H9 (cell line): ENCODE measurements around the gene HECW1. TPM values are rescaled to one million over a fixed set of nuclear protein-coding genes. Genes with fewer than 3 reads are reported as not detected.

Source experiments
- DNase-seq: peaks from one replicate; pipeline ENCODE4 v3.0.0-alpha.2; 2017
- H2AFZ ChIP-seq: one replicate; pipeline ENCODE4 v1.6.1; 2013; ENCODE audit warnings: mild to moderate bottlenecking, low read length, control low read depth, moderate library complexity
- H2AK5ac ChIP-seq: 2 replicates; pipeline ENCODE4 v1.6.1; 2013; ENCODE audit warnings: low read length, control low read depth, mixed read lengths; ENCODE audit not compliant: insufficient read length
- H2BK120ac ChIP-seq: one replicate; pipeline ENCODE4 v1.6.1; 2013; ENCODE audit warnings: low read depth, mild to moderate bottlenecking, low read length, control low read depth, inconsistent platforms; ENCODE audit not compliant: poor library complexity, severe bottlenecking
- H2BK12ac ChIP-seq: 2 replicates; pipeline ENCODE4 v1.6.1; 2013; ENCODE audit warnings: low read length, control low read depth, mixed read lengths, low read depth; ENCODE audit not compliant: insufficient read length
- H2BK15ac ChIP-seq: 2 replicates; pipeline ENCODE4 v1.6.1; 2013; ENCODE audit warnings: low read depth, low read length, control low read depth
- H2BK20ac ChIP-seq: one replicate; pipeline ENCODE4 v1.6.1; 2013; ENCODE audit warnings: low read depth, mild to moderate bottlenecking, low read length, control low read depth, inconsistent platforms; ENCODE audit not compliant: poor library complexity, severe bottlenecking
- H2BK5ac ChIP-seq: 2 replicates; pipeline ENCODE4 v1.6.1; 2013; ENCODE audit warnings: low read length, control low read depth, mixed read lengths; ENCODE audit not compliant: insufficient read length
- H3K14ac ChIP-seq: 2 replicates; pipeline ENCODE4 v1.6.1; 2013; ENCODE audit warnings: low read length, control low read depth; ENCODE audit not compliant: insufficient read depth
- H3K18ac ChIP-seq: 2 replicates; pipeline ENCODE4 v1.6.1; 2013; ENCODE audit warnings: low read depth, mild to moderate bottlenecking, mixed read lengths, low read length, control low read depth; ENCODE audit not compliant: insufficient read length
- H3K23ac ChIP-seq: 2 replicates; pipeline ENCODE4 v1.6.1; 2013; ENCODE audit warnings: low read length, control low read depth, mixed read lengths, low read depth; ENCODE audit not compliant: insufficient read length
- H3K23me2 ChIP-seq: 2 replicates; pipeline ENCODE4 v1.6.1; 2013; ENCODE audit warnings: low read depth, mild to moderate bottlenecking, mixed read lengths, low read length, control low read depth; ENCODE audit not compliant: insufficient read length, poor library complexity, severe bottlenecking
- H3K27ac ChIP-seq: 2 replicates; pipeline ENCODE4 v1.5.1; 2013; ENCODE audit warnings: low read length, control low read depth, mixed read lengths, low read depth; ENCODE audit not compliant: insufficient read length
- H3K27me3 ChIP-seq: 2 replicates; pipeline ENCODE4 v1.6.1; 2013; ENCODE audit warnings: low read length, control low read depth, inconsistent platforms; ENCODE audit not compliant: insufficient read depth
- H3K4ac ChIP-seq: 2 replicates; pipeline ENCODE4 v1.6.1; 2013; ENCODE audit warnings: low read depth, mild to moderate bottlenecking, control low read depth, inconsistent platforms, low read length, moderate library complexity
- H3K4me1 ChIP-seq: 2 replicates; pipeline ENCODE4 v1.6.1; 2013; ENCODE audit warnings: low read length, control low read depth, inconsistent platforms; ENCODE audit not compliant: insufficient read depth
- H3K4me2 ChIP-seq: 2 replicates; pipeline ENCODE4 v1.6.1; 2013; ENCODE audit warnings: low read length, control low read depth, mixed read lengths; ENCODE audit not compliant: insufficient read length, insufficient read depth
- H3K56ac ChIP-seq: 2 replicates; pipeline ENCODE4 v1.6.1; 2013; ENCODE audit warnings: low read depth, mild to moderate bottlenecking, mixed read lengths, low read length, control low read depth; ENCODE audit not compliant: insufficient read length
- H3K79me1 ChIP-seq: 2 replicates; pipeline ENCODE4 v1.6.1; 2013; ENCODE audit warnings: low read depth, mild to moderate bottlenecking, moderate library complexity, low read length, control low read depth, inconsistent platforms; ENCODE audit not compliant: insufficient read depth, poor library complexity, severe bottlenecking
- H3K79me2 ChIP-seq: 2 replicates; pipeline ENCODE4 v1.6.1; 2013; ENCODE audit warnings: low read length, control low read depth, inconsistent platforms; ENCODE audit not compliant: insufficient read depth
- H3K9ac ChIP-seq: 2 replicates; pipeline ENCODE4 v1.6.1; 2013; ENCODE audit warnings: low read length, control low read depth, mixed read lengths; ENCODE audit not compliant: insufficient read length; ENCODE audit errors: extremely low read depth
- H3K9me3 ChIP-seq: one replicate; pipeline ENCODE4 v1.6.1; 2013; ENCODE audit warnings: low read depth, low read length, inconsistent platforms; ENCODE audit not compliant: control insufficient read depth
- H3T11ph ChIP-seq: one replicate; pipeline ENCODE4 v1.6.1; 2013; ENCODE audit warnings: mild to moderate bottlenecking, low read length, control low read depth, inconsistent platforms
- H4K20me1 ChIP-seq: one replicate; pipeline ENCODE4 v1.6.1; 2013; ENCODE audit not compliant: control insufficient read depth, insufficient read length, insufficient read depth
- H4K5ac ChIP-seq: 2 replicates; pipeline ENCODE4 v1.6.1; 2013; ENCODE audit warnings: low read depth, mild to moderate bottlenecking, mixed read lengths, low read length, control low read depth; ENCODE audit not compliant: insufficient read length
- H4K8ac ChIP-seq: replicated peaks from 2 replicates; pipeline ENCODE4 v1.6.1; 2013; ENCODE audit warnings: low read length, control low read depth, mixed read lengths, low read depth; ENCODE audit not compliant: insufficient read length
- H4K91ac ChIP-seq: 2 replicates; pipeline ENCODE4 v1.6.1; 2013; ENCODE audit warnings: low read depth, mild to moderate bottlenecking, moderate library complexity, mixed read lengths, low read length, control low read depth; ENCODE audit not compliant: insufficient read length
- H3K27ac Mint-ChIP-seq, 3 experiments: 2 replicates in 2 of 3; 3 replicates in 1 of 3; pipeline ENCODE4 v1.8.0; 2020 to 2021; ENCODE audit warnings: mixed read lengths in 3 of 3, mild to moderate bottlenecking in 1 of 3, moderate library complexity in 1 of 3
- H3K27me3 Mint-ChIP-seq: 2 replicates; pipeline ENCODE4 v1.8.0; 2021; ENCODE audit warnings: low read depth, mild to moderate bottlenecking, moderate library complexity, mixed read lengths
- H3K36me3 Mint-ChIP-seq, 3 experiments: 2 replicates in 2 of 3; 3 replicates in 1 of 3; pipeline ENCODE4 v1.8.0; 2020 to 2021; ENCODE audit warnings: low read depth in 3 of 3, mixed read lengths in 3 of 3; ENCODE audit not compliant: insufficient read depth in 1 of 3
- H3K4me1 Mint-ChIP-seq, 2 experiments: 2 replicates each; pipeline ENCODE4 v1.8.0; 2020; ENCODE audit warnings: mixed read lengths in 2 of 2
- H3K4me3 Mint-ChIP-seq, 2 experiments: 2 replicates in 1 of 2; 3 replicates in 1 of 2; pipeline ENCODE4 v1.8.0; 2020 to 2021; ENCODE audit warnings: mild to moderate bottlenecking in 2 of 2, mixed read lengths in 2 of 2, moderate library complexity in 1 of 2
- H3K9me3 Mint-ChIP-seq, 2 experiments: 2 replicates in 1 of 2; 3 replicates in 1 of 2; pipeline ENCODE4 v1.8.0; 2020; ENCODE audit warnings: mild to moderate bottlenecking in 2 of 2, mixed read lengths in 2 of 2, moderate library complexity in 1 of 2
- WGBS: extraction: QIAGEN DNeasy Blood & Tissue Kit; methylation state at CpG from one replicate; pipeline ENCODE4 v1.1.7; 2013; ENCODE audit warnings: missing lambda C conversion rate, low lambda C conversion rate, mixed read lengths; ENCODE audit not compliant: insufficient read length; ENCODE audit errors: extremely low coverage; 5-methylcytosine and 5-hydroxymethylcytosine counted together
- total RNA-seq: library from RNA; stranded (reverse); gene quantifications from 2 replicates; pipeline ENCODE4 v1.2.1, GENCODE V29; 2021
- TF ChIP-seq, protein P1 (sequence below): fragments of 200-600 bp; sonication (generic); conservative IDR thresholded peaks from 3 replicates; pipeline ENCODE4 v1.8.0; 2021; ENCODE audit warnings: antibody characterized with exemption, mild to moderate bottlenecking

The HECW1 gene
- total RNA-seq, 1 experiment from 2014 or later = 5.0 TPM

- H2BK120ac ChIP-seq = no peak overlapping the region
- WGBS = no CpG with 5 or more reads among the region's 3 CpGs
- Mint-ChIP-seq H3K27ac (peak overlapping the region in 2 of 3 experiments; percentile 16 to 29; a peak in 3 of 7 replicates), H3K27me3 (peaks cover 1% of the 10 kb centered on the region), H3K36me3 (no peaks in the 10 kb centered on the region), H3K9me3 (no peaks in the 10 kb centered on the region; a peak in 2 of 5 replicates), H3K4me3 (0 out of 5 replicates have a peak overlapping the region, but pooled peaks of 1 of the 2 experiments have one; percentile 2), H3K4me1 (peaks cover 59 to 62% of the 10 kb centered on the region in 2 experiments)
- H2BK20ac ChIP-seq = no peak overlapping the region
- H3K4me2 ChIP-seq = no peak overlapping the region
- no peak for DNase-seq
- H3K27ac ChIP-seq = no peak overlapping the region
- H4K8ac ChIP-seq = no peak overlapping the region
- H3K9ac ChIP-seq = no peak overlapping the region
- H3T11ph ChIP-seq = no peak overlapping the region
- H3K4ac ChIP-seq = no peak overlapping the region
- H3K79me1 ChIP-seq = no peaks in the 10 kb centered on the region
- no peaks in the 10 kb centered on the region for H3K27me3 ChIP-seq
- no peak overlapping the region for H2AK5ac ChIP-seq
- no peak overlapping the region for H3K14ac ChIP-seq
- no peaks in the 10 kb centered on the region for H4K20me1 ChIP-seq
- no peak overlapping the region for H2BK5ac ChIP-seq
- H3K23ac ChIP-seq = no peak overlapping the region
- H3K4me1 ChIP-seq = peaks cover 17% of the 10 kb centered on the region; the same call in 1 of the 2 replicates
- H4K5ac ChIP-seq = no peak overlapping the region
- H3K23me2 ChIP-seq = no peaks in the 10 kb centered on the region
- peaks cover 2% of the 10 kb centered on the region; the same call in 1 of the 2 replicates for H3K79me2 ChIP-seq
- H2BK15ac ChIP-seq = no peak overlapping the region
- no peak overlapping the region for H4K91ac ChIP-seq
- H3K18ac ChIP-seq = no peak overlapping the region
- H2BK12ac ChIP-seq = no peak overlapping the region
- no peak overlapping the region for H3K56ac ChIP-seq
- TF ChIP-seq, protein P1, sequence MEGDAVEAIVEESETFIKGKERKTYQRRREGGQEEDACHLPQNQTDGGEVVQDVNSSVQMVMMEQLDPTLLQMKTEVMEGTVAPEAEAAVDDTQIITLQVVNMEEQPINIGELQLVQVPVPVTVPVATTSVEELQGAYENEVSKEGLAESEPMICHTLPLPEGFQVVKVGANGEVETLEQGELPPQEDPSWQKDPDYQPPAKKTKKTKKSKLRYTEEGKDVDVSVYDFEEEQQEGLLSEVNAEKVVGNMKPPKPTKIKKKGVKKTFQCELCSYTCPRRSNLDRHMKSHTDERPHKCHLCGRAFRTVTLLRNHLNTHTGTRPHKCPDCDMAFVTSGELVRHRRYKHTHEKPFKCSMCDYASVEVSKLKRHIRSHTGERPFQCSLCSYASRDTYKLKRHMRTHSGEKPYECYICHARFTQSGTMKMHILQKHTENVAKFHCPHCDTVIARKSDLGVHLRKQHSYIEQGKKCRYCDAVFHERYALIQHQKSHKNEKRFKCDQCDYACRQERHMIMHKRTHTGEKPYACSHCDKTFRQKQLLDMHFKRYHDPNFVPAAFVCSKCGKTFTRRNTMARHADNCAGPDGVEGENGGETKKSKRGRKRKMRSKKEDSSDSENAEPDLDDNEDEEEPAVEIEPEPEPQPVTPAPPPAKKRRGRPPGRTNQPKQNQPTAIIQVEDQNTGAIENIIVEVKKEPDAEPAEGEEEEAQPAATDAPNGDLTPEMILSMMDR = no peak
- no peaks in the 10 kb centered on the region for H3K9me3 ChIP-seq
- no peak overlapping the region for H2AFZ ChIP-seq
Measured at GRCh38 chr7:43137811-43138210, 25.4 kb downstream of the HECW1 start.
